ENCODE data around the gene CTXND2.

- TF ChIP-seq CTCF (IDR thresholded peaks at IDR 0.05; ENCODE audit: low read depth, low read length) = no peak
- TF ChIP-seq, protein P1, sequence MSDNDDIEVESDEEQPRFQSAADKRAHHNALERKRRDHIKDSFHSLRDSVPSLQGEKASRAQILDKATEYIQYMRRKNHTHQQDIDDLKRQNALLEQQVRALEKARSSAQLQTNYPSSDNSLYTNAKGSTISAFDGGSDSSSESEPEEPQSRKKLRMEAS (IDR thresholded peaks at IDR 0.05; ENCODE audit: low read depth, low read length) = no peak
- no peak for TF ChIP-seq POLR2A (IDR thresholded peaks at IDR 0.05; ENCODE audit: extremely low read depth, insufficient read length)
Observed at GRCh38 chr1:150893336-150893913, 6.5 kb downstream of the CTXND2 start.

Measured in NB4 (cell line).